Inflammatory macrophage treated with lipopolysaccharide for 4 hours (primary cell): ENCODE measurements around the gene FETUB.
A peak's percentile ranks its signal among the peaks of the same experiment; 100 is the strongest.

Experiments used
- DNase-seq: peaks from one replicate; pipeline ENCODE4 v3.0.0-alpha.2; 2020

Gene FETUB

GRCh38 chr3:186639778-186640472, at the start of gene FETUB:
TSS of gene FETUB (plus strand) at chr3:186640399. CDS start at chr3:186640461, 62 bp downstream.
- no peak for DNase-seq

GRCh38 chr3:186590580-186591295, 49.5 kb upstream of the FETUB start:
- no peak for DNase-seq

- no peak for DNase-seq
Measured at GRCh38 chr3:186592682-186593081, 47.5 kb upstream of the FETUB start.

GRCh38 chr3:186593862-186594261, 46.3 kb upstream of the FETUB start:
- DNase-seq: no peak

GRCh38 chr3:186594591-186595113, 45.5 kb upstream of the FETUB start:
- DNase-seq: no peak

- DNase-seq: no peak
Measured at GRCh38 chr3:186596568-186597287, 43.5 kb upstream of the FETUB start.

- no peak for DNase-seq
Measured at GRCh38 chr3:186598108-186598784, 42.0 kb upstream of the FETUB start.

- DNase-seq: no peak
Measured at GRCh38 chr3:186598794-186599141, 41.4 kb upstream of the FETUB start.

GRCh38 chr3:186599142-186599784, 40.9 kb upstream of the FETUB start:
- DNase-seq: no peak

- DNase-seq: no peak
Measured at GRCh38 chr3:186599785-186600166, 40.4 kb upstream of the FETUB start.

- no peak for DNase-seq
Measured at GRCh38 chr3:186600896-186601295, 39.3 kb upstream of the FETUB start.

- no peak for DNase-seq
Measured at GRCh38 chr3:186603159-186603558, 37.0 kb upstream of the FETUB start.

- DNase-seq: no peak
Measured at GRCh38 chr3:186605078-186605477, 35.1 kb upstream of the FETUB start.

GRCh38 chr3:186605561-186606545, 34.3 kb upstream of the FETUB start:
- no peak for DNase-seq

- no peak for DNase-seq
Measured at GRCh38 chr3:186608624-186609215, 31.5 kb upstream of the FETUB start.

- DNase-seq: peak; percentile 12
Measured at GRCh38 chr3:186609247-186609868, 30.8 kb upstream of the FETUB start.

- DNase-seq: no peak
Measured at GRCh38 chr3:186612065-186612464, 28.1 kb upstream of the FETUB start.

- DNase-seq: no peak
Measured at GRCh38 chr3:186612721-186613636, 27.2 kb upstream of the FETUB start, which contains the start of gene AHSG. TSS of gene AHSG (plus strand) at chr3:186613060. CDS start at chr3:186613142, 82 bp downstream.

- DNase-seq: no peak
Measured at GRCh38 chr3:186613637-186614265, 26.4 kb upstream of the FETUB start.
